Measurements from ENCODE around the gene PLPPR3. TPM values are rescaled to one million over a fixed set of nuclear protein-coding genes. Genes with fewer than 3 reads are reported as not detected.

PLPPR3 gene
- total and polyA plus RNA-seq, 10 of the 15 experiments (the other 5 are each of a cell fraction or from before 2014, with no cell fraction given), result 0.07 TPM; not detected in 9

DNA sequence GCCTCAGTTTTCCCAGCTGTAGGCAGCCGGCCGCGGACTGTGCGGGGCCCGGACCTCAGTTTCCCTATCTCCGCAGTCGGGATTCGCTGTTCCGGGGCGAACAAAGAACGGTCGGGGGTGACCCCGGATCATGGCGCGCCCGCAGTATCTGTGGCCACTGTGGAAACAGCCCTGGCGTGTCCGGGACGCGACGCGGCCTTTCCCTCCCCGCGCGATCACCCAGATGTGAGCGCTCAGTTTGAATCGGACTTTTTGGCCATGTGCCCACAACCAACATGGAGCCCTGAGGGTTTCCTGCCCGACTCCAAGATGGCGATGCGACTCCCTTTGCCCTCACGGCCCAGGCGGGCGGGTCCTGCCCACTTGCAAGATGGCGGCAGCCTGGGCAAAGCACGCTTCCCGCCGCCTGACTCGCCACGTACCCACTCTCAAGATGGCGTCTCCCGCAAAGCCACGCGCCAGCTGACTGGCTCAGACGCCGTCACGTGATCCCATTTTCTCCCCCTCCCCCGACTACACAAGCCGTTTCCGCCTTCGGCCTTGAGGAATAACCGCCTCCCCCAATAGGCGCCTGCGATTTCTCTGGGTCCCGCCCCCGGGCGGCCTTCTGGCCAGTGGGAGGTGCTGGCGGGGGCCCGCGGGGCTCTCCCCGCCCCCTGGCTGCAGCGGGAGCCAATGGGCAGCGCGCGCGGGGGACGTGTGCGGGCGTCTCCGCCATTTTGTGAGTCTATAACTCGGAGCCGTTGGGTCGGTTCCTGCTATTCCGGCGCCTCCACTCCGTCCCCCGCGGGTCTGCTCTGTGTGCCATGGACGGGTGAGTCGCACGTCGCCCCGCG, 24.8 kb downstream of the PLPPR3 start, which contains the start of gene PTBP1 (continued):
- TF ChIP-seq, protein P1, sequence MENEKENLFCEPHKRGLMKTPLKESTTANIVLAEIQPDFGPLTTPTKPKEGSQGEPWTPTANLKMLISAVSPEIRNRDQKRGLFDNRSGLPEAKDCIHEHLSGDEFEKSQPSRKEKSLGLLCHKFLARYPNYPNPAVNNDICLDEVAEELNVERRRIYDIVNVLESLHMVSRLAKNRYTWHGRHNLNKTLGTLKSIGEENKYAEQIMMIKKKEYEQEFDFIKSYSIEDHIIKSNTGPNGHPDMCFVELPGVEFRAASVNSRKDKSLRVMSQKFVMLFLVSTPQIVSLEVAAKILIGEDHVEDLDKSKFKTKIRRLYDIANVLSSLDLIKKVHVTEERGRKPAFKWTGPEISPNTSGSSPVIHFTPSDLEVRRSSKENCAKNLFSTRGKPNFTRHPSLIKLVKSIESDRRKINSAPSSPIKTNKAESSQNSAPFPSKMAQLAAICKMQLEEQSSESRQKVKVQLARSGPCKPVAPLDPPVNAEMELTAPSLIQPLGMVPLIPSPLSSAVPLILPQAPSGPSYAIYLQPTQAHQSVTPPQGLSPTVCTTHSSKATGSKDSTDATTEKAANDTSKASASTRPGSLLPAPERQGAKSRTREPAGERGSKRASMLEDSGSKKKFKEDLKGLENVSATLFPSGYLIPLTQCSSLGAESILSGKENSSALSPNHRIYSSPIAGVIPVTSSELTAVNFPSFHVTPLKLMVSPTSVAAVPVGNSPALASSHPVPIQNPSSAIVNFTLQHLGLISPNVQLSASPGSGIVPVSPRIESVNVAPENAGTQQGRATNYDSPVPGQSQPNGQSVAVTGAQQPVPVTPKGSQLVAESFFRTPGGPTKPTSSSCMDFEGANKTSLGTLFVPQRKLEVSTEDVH (IDR thresholded peaks at IDR 0.05; ENCODE audit: low read depth, partially characterized antibody), result no peak
- TF ChIP-seq GATAD2B (conservative IDR thresholded peaks at IDR 0.05; ENCODE audit: low read depth) (peak; percentile 52; the same call in 1 of the 2 replicates), NFYB (IDR thresholded peaks at IDR 0.05; ENCODE audit: insufficient read depth, low read depth, low read length) (peak; percentile 95), SIN3A (IDR thresholded peaks at IDR 0.05; ENCODE audit: low read depth, low read length) (peak; percentile 63; the same call in 1 of the 2 replicates), MYC (IDR thresholded peaks at IDR 0.05; ENCODE audit: insufficient read depth, insufficient read length, insufficient replicate concordance, low read length, severe bottlenecking) (peak; percentile 68), TAF1 (IDR thresholded peaks at IDR 0.05; ENCODE audit: borderline replicate concordance, low read depth, low read length) (peak; percentile 86), ZNF217 (IDR thresholded peaks at IDR 0.05) (no peak), EGR1 (IDR thresholded peaks at IDR 0.05; ENCODE audit: borderline replicate concordance in 1 of 2, low read depth in 2 of 2, low read length in 2 of 2) (peak in 1 of 2 experiments; percentile 92; a peak in 2 of 3 replicates), NBN (IDR thresholded peaks at IDR 0.05) (peak; percentile 89), CREB1 (IDR thresholded peaks at IDR 0.05; ENCODE audit: low read depth) (peak; percentile 85), PML (IDR thresholded peaks at IDR 0.05; ENCODE audit: low read length) (0 out of 2 replicates have a peak, but pooled peaks have one; percentile 71)
- TF ChIP-seq, protein P2, sequence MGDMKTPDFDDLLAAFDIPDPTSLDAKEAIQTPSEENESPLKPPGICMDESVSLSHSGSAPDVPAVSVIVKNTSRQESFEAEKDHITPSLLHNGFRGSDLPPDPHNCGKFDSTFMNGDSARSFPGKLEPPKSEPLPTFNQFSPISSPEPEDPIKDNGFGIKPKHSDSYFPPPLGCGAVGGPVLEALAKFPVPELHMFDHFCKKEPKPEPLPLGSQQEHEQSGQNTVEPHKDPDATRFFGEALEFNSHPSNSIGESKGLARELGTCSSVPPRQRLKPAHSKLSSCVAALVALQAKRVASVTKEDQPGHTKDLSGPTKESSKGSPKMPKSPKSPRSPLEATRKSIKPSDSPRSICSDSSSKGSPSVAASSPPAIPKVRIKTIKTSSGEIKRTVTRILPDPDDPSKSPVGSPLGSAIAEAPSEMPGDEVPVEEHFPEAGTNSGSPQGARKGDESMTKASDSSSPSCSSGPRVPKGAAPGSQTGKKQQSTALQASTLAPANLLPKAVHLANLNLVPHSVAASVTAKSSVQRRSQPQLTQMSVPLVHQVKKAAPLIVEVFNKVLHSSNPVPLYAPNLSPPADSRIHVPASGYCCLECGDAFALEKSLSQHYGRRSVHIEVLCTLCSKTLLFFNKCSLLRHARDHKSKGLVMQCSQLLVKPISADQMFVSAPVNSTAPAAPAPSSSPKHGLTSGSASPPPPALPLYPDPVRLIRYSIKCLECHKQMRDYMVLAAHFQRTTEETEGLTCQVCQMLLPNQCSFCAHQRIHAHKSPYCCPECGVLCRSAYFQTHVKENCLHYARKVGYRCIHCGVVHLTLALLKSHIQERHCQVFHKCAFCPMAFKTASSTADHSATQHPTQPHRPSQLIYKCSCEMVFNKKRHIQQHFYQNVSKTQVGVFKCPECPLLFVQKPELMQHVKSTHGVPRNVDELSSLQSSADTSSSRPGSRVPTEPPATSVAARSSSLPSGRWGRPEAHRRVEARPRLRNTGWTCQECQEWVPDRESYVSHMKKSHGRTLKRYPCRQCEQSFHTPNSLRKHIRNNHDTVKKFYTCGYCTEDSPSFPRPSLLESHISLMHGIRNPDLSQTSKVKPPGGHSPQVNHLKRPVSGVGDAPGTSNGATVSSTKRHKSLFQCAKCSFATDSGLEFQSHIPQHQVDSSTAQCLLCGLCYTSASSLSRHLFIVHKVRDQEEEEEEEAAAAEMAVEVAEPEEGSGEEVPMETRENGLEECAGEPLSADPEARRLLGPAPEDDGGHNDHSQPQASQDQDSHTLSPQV (IDR thresholded peaks at IDR 0.05), result peak; percentile 72; the same call in 1 of the 2 replicates
- TF ChIP-seq, protein P3, sequence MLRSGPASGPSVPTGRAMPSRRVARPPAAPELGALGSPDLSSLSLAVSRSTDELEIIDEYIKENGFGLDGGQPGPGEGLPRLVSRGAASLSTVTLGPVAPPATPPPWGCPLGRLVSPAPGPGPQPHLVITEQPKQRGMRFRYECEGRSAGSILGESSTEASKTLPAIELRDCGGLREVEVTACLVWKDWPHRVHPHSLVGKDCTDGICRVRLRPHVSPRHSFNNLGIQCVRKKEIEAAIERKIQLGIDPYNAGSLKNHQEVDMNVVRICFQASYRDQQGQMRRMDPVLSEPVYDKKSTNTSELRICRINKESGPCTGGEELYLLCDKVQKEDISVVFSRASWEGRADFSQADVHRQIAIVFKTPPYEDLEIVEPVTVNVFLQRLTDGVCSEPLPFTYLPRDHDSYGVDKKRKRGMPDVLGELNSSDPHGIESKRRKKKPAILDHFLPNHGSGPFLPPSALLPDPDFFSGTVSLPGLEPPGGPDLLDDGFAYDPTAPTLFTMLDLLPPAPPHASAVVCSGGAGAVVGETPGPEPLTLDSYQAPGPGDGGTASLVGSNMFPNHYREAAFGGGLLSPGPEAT (IDR thresholded peaks at IDR 0.05; ENCODE audit: low read depth), result peak; percentile 61; the same call in 1 of the 2 replicates
- TF ChIP-seq, protein P4, sequence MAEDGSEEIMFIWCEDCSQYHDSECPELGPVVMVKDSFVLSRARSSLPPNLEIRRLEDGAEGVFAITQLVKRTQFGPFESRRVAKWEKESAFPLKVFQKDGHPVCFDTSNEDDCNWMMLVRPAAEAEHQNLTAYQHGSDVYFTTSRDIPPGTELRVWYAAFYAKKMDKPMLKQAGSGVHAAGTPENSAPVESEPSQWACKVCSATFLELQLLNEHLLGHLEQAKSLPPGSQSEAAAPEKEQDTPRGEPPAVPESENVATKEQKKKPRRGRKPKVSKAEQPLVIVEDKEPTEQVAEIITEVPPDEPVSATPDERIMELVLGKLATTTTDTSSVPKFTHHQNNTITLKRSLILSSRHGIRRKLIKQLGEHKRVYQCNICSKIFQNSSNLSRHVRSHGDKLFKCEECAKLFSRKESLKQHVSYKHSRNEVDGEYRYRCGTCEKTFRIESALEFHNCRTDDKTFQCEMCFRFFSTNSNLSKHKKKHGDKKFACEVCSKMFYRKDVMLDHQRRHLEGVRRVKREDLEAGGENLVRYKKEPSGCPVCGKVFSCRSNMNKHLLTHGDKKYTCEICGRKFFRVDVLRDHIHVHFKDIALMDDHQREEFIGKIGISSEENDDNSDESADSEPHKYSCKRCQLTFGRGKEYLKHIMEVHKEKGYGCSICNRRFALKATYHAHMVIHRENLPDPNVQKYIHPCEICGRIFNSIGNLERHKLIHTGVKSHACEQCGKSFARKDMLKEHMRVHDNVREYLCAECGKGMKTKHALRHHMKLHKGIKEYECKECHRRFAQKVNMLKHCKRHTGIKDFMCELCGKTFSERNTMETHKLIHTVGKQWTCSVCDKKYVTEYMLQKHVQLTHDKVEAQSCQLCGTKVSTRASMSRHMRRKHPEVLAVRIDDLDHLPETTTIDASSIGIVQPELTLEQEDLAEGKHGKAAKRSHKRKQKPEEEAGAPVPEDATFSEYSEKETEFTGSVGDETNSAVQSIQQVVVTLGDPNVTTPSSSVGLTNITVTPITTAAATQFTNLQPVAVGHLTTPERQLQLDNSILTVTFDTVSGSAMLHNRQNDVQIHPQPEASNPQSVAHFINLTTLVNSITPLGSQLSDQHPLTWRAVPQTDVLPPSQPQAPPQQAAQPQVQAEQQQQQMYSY (CRISPR knock-in tag; IDR thresholded peaks at IDR 0.05), result peak; percentile 82

Measured in GM12878 (cell line).